Stimulated activated CD8-positive, alpha-beta memory T cell treated with anti-CD3 and anti-CD28 coated beads, Interleukin-12 subunit alpha, Interleukin-12 subunit beta, amount 100 ng/mL, for 24 hours (primary cell): ENCODE measurements around the gene FAM83E.

Source experiments
- DNase-seq: peaks from one replicate; pipeline ENCODE4 v3.0.0-alpha.2; 2020; ENCODE audit errors: extremely low read depth

FAM83E gene

GRCh38 chr19:48575931-48576622 is 38.8 kb downstream of the FAM83E start:
- no peak for DNase-seq

- no peak for DNase-seq
These were observed 41.7 kb downstream of the FAM83E start for GRCh38 chr19:48573163-48573505.

- DNase-seq, result no peak
These were observed 43.3 kb downstream of the FAM83E start for GRCh38 chr19:48571378-48572162.

- no peak for DNase-seq
These were observed 45.1 kb downstream of the FAM83E start for GRCh38 chr19:48569814-48570213.

GRCh38 chr19:48568345-48568886 is 46.5 kb downstream of the FAM83E start:
- no peak for DNase-seq

GRCh38 chr19:48565090-48565489 is 49.8 kb downstream of the FAM83E start:
- no peak for DNase-seq
